IMR-90 (cell line): ENCODE results near the gene OR13A1. TPM values are rescaled to one million over a fixed set of nuclear protein-coding genes. Genes with fewer than 3 reads are reported as not detected.

Experiments used
- ATAC-seq: fragments of 200-7000 bp; cut with Tn5 transposase; 2 replicates; pipeline ENCODE4 v1.9.1; 2020; ENCODE audit warnings: low read depth, mild to moderate bottlenecking, moderate library complexity
- BruUV-seq: library from RNA; stranded (reverse); fragments of 400-500 nt; replicated peaks from 2 replicates; lab custom pipeline; 2021; lab: Mats Ljungman, UMichigan
- CTCF ChIA-PET: fragments of 300-600 bp; formaldehyde crosslinking; extraction: SDS; loops from one replicate; lab custom pipeline; 2021; ENCODE audit warnings: antibody characterized with exemption; lab: Yijun Ruan, JAX
- POLR2A ChIA-PET: fragments of 300-600 bp; sonication (Branson Sonifier 250); formaldehyde crosslinking; loops from one replicate; lab custom pipeline; 2022; ENCODE audit warnings: antibody characterized with exemption; ENCODE audit not compliant: unreplicated experiment; lab: Charles Lee
- DNase-seq: peaks from one replicate; pipeline ENCODE4 v3.0.0; 2013
- H2AFZ ChIP-seq: replicated peaks from 2 replicates; pipeline ENCODE3; 2013; ENCODE audit warnings: low read length, mild to moderate bottlenecking; ENCODE audit not compliant: poor library complexity
- H2AK5ac ChIP-seq: 2 replicates; pipeline ENCODE4 v1.6.1; 2013; ENCODE audit warnings: low read depth, low read length, inconsistent platforms
- H2AK9ac ChIP-seq: replicated peaks from 2 replicates; pipeline ENCODE3; 2013; ENCODE audit warnings: mild to moderate bottlenecking, low read depth, low read length, moderate library complexity; ENCODE audit not compliant: poor library complexity
- H2BK120ac ChIP-seq: 2 replicates; pipeline ENCODE4 v1.6.1; 2013; ENCODE audit warnings: low read depth, low read length, inconsistent platforms
- H2BK15ac ChIP-seq: 3 replicates; pipeline ENCODE4 v1.6.1; 2013; ENCODE audit warnings: low read depth, low read length, inconsistent platforms
- H2BK20ac ChIP-seq: 2 replicates; pipeline ENCODE4 v1.6.1; 2013; ENCODE audit warnings: low read depth, mild to moderate bottlenecking, inconsistent platforms, low read length, moderate library complexity
- H2BK5ac ChIP-seq: 2 replicates; pipeline ENCODE4 v1.6.1; 2013; ENCODE audit warnings: mild to moderate bottlenecking, low read depth, low read length, inconsistent platforms; ENCODE audit not compliant: poor library complexity, severe bottlenecking
- H3K14ac ChIP-seq: replicated peaks from 2 replicates; pipeline ENCODE4 v1.6.1; 2013; ENCODE audit warnings: low read depth, low read length, inconsistent platforms
- H3K18ac ChIP-seq: 2 replicates; pipeline ENCODE4 v1.6.1; 2013; ENCODE audit warnings: low read depth, low read length, control low read depth
- H3K23ac ChIP-seq: 2 replicates; pipeline ENCODE4 v1.6.1; 2013; ENCODE audit warnings: low read depth, low read length, inconsistent platforms
- H3K27ac ChIP-seq: 2 replicates; pipeline ENCODE4 v1.5.1; 2013; ENCODE audit warnings: mild to moderate bottlenecking, control low read depth, low read length; ENCODE audit not compliant: insufficient read depth
- H3K27me3 ChIP-seq: 2 replicates; pipeline ENCODE4 v1.6.1; 2013; ENCODE audit warnings: low read length; ENCODE audit not compliant: control insufficient read depth, insufficient read depth
- H3K36me3 ChIP-seq: 2 replicates; pipeline ENCODE4 v1.6.1; 2013; ENCODE audit warnings: low read length, mixed read lengths; ENCODE audit not compliant: control insufficient read depth, insufficient read depth
- H3K4ac ChIP-seq: 2 replicates; pipeline ENCODE4 v1.6.1; 2013; ENCODE audit warnings: low read depth, low read length, inconsistent platforms
- H3K4me1 ChIP-seq: 2 replicates; pipeline ENCODE4 v1.6.1; 2013; ENCODE audit warnings: low read length, mixed read lengths; ENCODE audit not compliant: control insufficient read depth, insufficient read depth
- H3K4me2 ChIP-seq: 2 replicates; pipeline ENCODE4 v1.6.1; 2013; ENCODE audit warnings: low read depth, mild to moderate bottlenecking, control low read depth, low read length, moderate library complexity
- H3K4me3 ChIP-seq: 2 replicates; pipeline ENCODE4 v1.5.1; 2013; ENCODE audit warnings: low read depth, mild to moderate bottlenecking, control low read depth, low read length, moderate library complexity; ENCODE audit not compliant: insufficient read depth
- H3K56ac ChIP-seq: 2 replicates; pipeline ENCODE4 v1.6.1; 2013; ENCODE audit warnings: low read length, inconsistent platforms; ENCODE audit not compliant: insufficient read depth; ENCODE audit errors: extremely low read depth
- H3K79me1 ChIP-seq, 2 experiments: 2 replicates each; pipeline ENCODE4 v1.6.1; 2013; ENCODE audit warnings: low read length in 2 of 2, inconsistent platforms in 1 of 2, low read depth in 1 of 2
- H3K9ac ChIP-seq: 2 replicates; pipeline ENCODE4 v1.6.1; 2013; ENCODE audit warnings: low read depth, low read length, control low read depth
- H3K9me1 ChIP-seq: 2 replicates; pipeline ENCODE4 v1.6.1; 2013; ENCODE audit warnings: low read length, inconsistent platforms; ENCODE audit not compliant: insufficient read depth
- H3K9me3 ChIP-seq: 2 replicates; pipeline ENCODE4 v1.6.1; 2013; ENCODE audit warnings: low read length; ENCODE audit not compliant: control insufficient read depth, insufficient read depth
- H4K20me1 ChIP-seq: 2 replicates; pipeline ENCODE4 v1.6.1; 2013; ENCODE audit warnings: low read length, inconsistent platforms; ENCODE audit not compliant: insufficient read depth
- H4K5ac ChIP-seq: 2 replicates; pipeline ENCODE4 v1.6.1; 2013; ENCODE audit warnings: mild to moderate bottlenecking, low read depth, low read length, control low read depth
- H4K8ac ChIP-seq, 2 experiments: 2 replicates each; pipeline ENCODE4 v1.6.1; 2013; ENCODE audit warnings: low read depth in 2 of 2, low read length in 2 of 2, control low read depth in 1 of 2, inconsistent platforms in 1 of 2
- H4K91ac ChIP-seq: 2 replicates; pipeline ENCODE4 v1.6.1; 2013; ENCODE audit warnings: low read depth, low read length, inconsistent platforms; ENCODE audit not compliant: insufficient read depth
- BHLHE40 ChIP-seq: fragments of 150-350 bp; IDR thresholded peaks from 2 replicates; pipeline ENCODE4 v1.6.1; 2016; ENCODE audit warnings: mild to moderate bottlenecking, low read depth, low read length
- CEBPB ChIP-seq: IDR thresholded peaks from 2 replicates; pipeline ENCODE4 v1.6.1; 2012; ENCODE audit warnings: low read depth, low read length, improper control_type of control experiment
- CHD1 ChIP-seq: IDR thresholded peaks from 2 replicates; pipeline ENCODE4 v1.6.1; 2012; ENCODE audit warnings: low read depth, low read length, improper control_type of control experiment
- CTCF ChIP-seq: conservative IDR thresholded peaks from 2 replicates; pipeline ENCODE4 v1.5.1; 2012; ENCODE audit warnings: mild to moderate bottlenecking, low read depth, low read length, improper control_type of control experiment
- ELK1 ChIP-seq: fragments of 150-350 bp; IDR thresholded peaks from 2 replicates; pipeline ENCODE4 v1.6.1; 2016; ENCODE audit warnings: low read depth, mild to moderate bottlenecking, low read length, moderate library complexity, borderline replicate concordance
- FOS ChIP-seq: fragments of 150-350 bp; IDR thresholded peaks from 2 replicates; pipeline ENCODE4 v1.6.1; 2016; ENCODE audit warnings: low read depth, low read length
- MAFK ChIP-seq: IDR thresholded peaks from 2 replicates; pipeline ENCODE4 v1.6.1; 2012; ENCODE audit warnings: low read depth, low read length, improper control_type of control experiment
- MAZ ChIP-seq: IDR thresholded peaks from 2 replicates; pipeline ENCODE4 v1.6.1; 2012; ENCODE audit warnings: low read depth, mild to moderate bottlenecking, low read length, improper control_type of control experiment, moderate library complexity, borderline replicate concordance
- MXI1 ChIP-seq: IDR thresholded peaks from 2 replicates; pipeline ENCODE4 v1.6.1; 2012; ENCODE audit warnings: low read depth, mild to moderate bottlenecking, low read length, moderate library complexity, borderline replicate concordance
- NFE2L2 ChIP-seq: fragments of 150-350 bp; IDR thresholded peaks from 2 replicates; pipeline ENCODE4 v1.6.1; 2016; ENCODE audit warnings: low read depth, mild to moderate bottlenecking, low read length
- POLR2A ChIP-seq: IDR thresholded peaks from 2 replicates; pipeline ENCODE4 v1.6.1; 2012; ENCODE audit warnings: mild to moderate bottlenecking, low read depth, low read length
- RAD21 ChIP-seq: IDR thresholded peaks from 2 replicates; pipeline ENCODE4 v1.6.1; 2012; ENCODE audit warnings: low read length, improper control_type of control experiment
- RFX5 ChIP-seq: IDR thresholded peaks from 2 replicates; pipeline ENCODE4 v1.8.0; 2012; ENCODE audit warnings: low read depth, mild to moderate bottlenecking, low read length, moderate library complexity
- SMC3 ChIP-seq: fragments of 150-350 bp; IDR thresholded peaks from 2 replicates; pipeline ENCODE4 v1.6.1; 2016; ENCODE audit warnings: low read depth, mild to moderate bottlenecking, antibody characterized with exemption, low read length, moderate library complexity
- USF2 ChIP-seq: fragments of 150-350 bp; IDR thresholded peaks from 2 replicates; pipeline ENCODE4 v1.6.1; 2017; ENCODE audit warnings: mild to moderate bottlenecking, antibody characterized with exemption, low read length, low read depth
- WGBS, 2 experiments: methylation state at CpG; one replicate each; pipeline versions ENCODE4 v1.1.5 to v1.1.7; 2013; ENCODE audit warnings: missing lambda C conversion rate in 2 of 2; ENCODE audit not compliant: insufficient read length in 1 of 2; ENCODE audit errors: extremely low coverage in 2 of 2; 5-methylcytosine and 5-hydroxymethylcytosine counted together
- dilution Hi-C: fragments of 300-500 bp; cut with HindIII; formaldehyde crosslinking; loops from one replicate; pipeline ENCODE4 v1.14.3; 2018; ENCODE audit warnings: low sequenced_read_pairs; ENCODE audit not compliant: unreplicated experiment
- in situ Hi-C: fragments of 300-500 bp; cut with MboI; formaldehyde crosslinking; loops from 3 replicates; pipeline ENCODE4 v1.14.3; 2019; ENCODE audit warnings: low sequenced_read_pairs, inconsistent platforms, mixed read lengths
- intact Hi-C: fragments of 100-400 bp; cut with micrococcal nuclease; formaldehyde crosslinking; loops from 2 replicates; pipeline ENCODE4 v1.10.0; 2022
- polyA plus RNA-seq, 3 experiments: library from polyadenylated mRNA; depleted of rRNA; stranded (reverse); fragments of >200 nt; gene quantifications; 2 replicates each; pipeline ENCODE4 v1.2.3, GENCODE V29; 2012; ENCODE audit warnings: low replicate concordance in 1 of 3
- total RNA-seq: library from RNA; depleted of rRNA; stranded (reverse); fragments of >200 nt; gene quantifications from 2 replicates; pipeline ENCODE4 v1.2.3, GENCODE V29; 2012

Gene OR13A1
- total and polyA plus RNA-seq, 2 of the 4 experiments (the other 2 are of a cell fraction): not detected

- Histone ChIP-seq H2BK20ac (no peak overlapping the region), H4K91ac (no peak overlapping the region), H3K9me1 (no peaks in the 10 kb centered on the region), H3K4me2 (no peak overlapping the region), H3K27me3 (no peaks in the 10 kb centered on the region), H2BK120ac (no peak overlapping the region), H4K20me1 (no peaks in the 10 kb centered on the region), H4K5ac (no peak overlapping the region), H3K4me1 (no peaks in the 10 kb centered on the region), H3K4ac (no peak overlapping the region), H2BK15ac (no peak overlapping the region), H3K18ac (no peak overlapping the region), H2AK9ac (no peak overlapping the region), H3K36me3 (no peaks in the 10 kb centered on the region), H2BK5ac (no peak overlapping the region), H3K4me3 (no peak overlapping the region), H3K9me3 (no peaks in the 10 kb centered on the region), H3K9ac (no peak overlapping the region), H2AK5ac (no peak overlapping the region), H4K8ac (no peak overlapping the region), H2AFZ (no peak overlapping the region), H3K79me1 (no peaks in the 10 kb centered on the region), H3K56ac (no peak overlapping the region), H3K14ac (no peak overlapping the region), H3K27ac (no peak overlapping the region), H3K23ac (no peak overlapping the region)
- POLR2A ChIA-PET: no interaction called here
- intact Hi-C loops: no loop called here
- DNase-seq: no peak
- CTCF ChIA-PET: no interaction called here
- in situ Hi-C loops: no loop called here
- no peak for ATAC-seq
- TF ChIP-seq NFE2L2 (no peak), RFX5 (no peak), BHLHE40 (no peak), CEBPB (no peak), MAZ (no peak), CTCF (no peak), FOS (no peak), SMC3 (no peak), ELK1 (no peak), CHD1 (no peak), RAD21 (no peak), MXI1 (no peak), USF2 (no peak), MAFK (no peak), POLR2A (no peak)
- dilution Hi-C loops: no loop called here
- no CpG with 5 or more reads among the region's 1 CpG for WGBS, 2 experiments
- no TSS peak for BruUV-seq
Observed at GRCh38 chr10:45286980-45287379, 28.4 kb downstream of the OR13A1 start.
